Loucy (cell line): ENCODE data around the gene RWDD3.

Experiments used
- EZH2phosphoT487 ChIP-seq: fragments of 200-600 bp; IDR thresholded peaks from 2 replicates; pipeline ENCODE4 v1.6.1; 2018; ENCODE audit warnings: antibody characterized with exemption, mild to moderate bottlenecking, moderate library complexity, borderline replicate concordance
- TF ChIP-seq, protein P1 (sequence below): fragments of 200-600 bp; sonication (generic); conservative IDR thresholded peaks from 2 replicates; pipeline ENCODE4 v1.5.1; 2014; ENCODE audit warnings: mild to moderate bottlenecking, antibody characterized with exemption, low read length

DNA sequence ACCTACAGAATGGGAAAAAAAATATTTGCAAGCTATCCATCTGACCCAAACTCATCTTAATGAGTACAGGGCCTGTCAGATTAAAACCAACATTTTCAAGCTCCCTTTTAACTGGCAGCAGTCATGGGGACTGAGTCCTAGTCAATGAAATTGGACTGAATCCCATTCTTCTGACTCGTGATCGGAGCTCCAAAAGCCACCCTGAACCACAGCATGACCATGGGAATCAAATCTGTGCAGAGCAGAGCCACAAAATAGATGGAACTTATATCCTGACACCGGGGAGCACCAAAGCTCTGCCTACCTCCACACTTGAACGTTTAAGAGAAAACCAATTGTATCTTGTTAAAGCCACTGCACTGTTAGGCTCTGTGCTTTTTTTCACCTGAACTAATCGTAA is 5.0 kb upstream of the RWDD3 start:
- TF ChIP-seq, protein P1, sequence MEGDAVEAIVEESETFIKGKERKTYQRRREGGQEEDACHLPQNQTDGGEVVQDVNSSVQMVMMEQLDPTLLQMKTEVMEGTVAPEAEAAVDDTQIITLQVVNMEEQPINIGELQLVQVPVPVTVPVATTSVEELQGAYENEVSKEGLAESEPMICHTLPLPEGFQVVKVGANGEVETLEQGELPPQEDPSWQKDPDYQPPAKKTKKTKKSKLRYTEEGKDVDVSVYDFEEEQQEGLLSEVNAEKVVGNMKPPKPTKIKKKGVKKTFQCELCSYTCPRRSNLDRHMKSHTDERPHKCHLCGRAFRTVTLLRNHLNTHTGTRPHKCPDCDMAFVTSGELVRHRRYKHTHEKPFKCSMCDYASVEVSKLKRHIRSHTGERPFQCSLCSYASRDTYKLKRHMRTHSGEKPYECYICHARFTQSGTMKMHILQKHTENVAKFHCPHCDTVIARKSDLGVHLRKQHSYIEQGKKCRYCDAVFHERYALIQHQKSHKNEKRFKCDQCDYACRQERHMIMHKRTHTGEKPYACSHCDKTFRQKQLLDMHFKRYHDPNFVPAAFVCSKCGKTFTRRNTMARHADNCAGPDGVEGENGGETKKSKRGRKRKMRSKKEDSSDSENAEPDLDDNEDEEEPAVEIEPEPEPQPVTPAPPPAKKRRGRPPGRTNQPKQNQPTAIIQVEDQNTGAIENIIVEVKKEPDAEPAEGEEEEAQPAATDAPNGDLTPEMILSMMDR = no peak
- no peak for TF ChIP-seq EZH2phosphoT487
